Measurements from ENCODE around the gene YPEL5.
"Not testable (repeated sequence)": the region's sequence is repeated elsewhere in the genome, so short reads cannot be mapped to it uniquely, and the experiment has no call there.

The YPEL5 gene

GRCh38 chr2:30146337-30147195 lies at the start of gene YPEL5:
Gene YPEL5, plus strand, starts transcription at chr2:30147007. Its CDS starts 9,645 bp downstream, at chr2:30156652.
- peak within 1 kb of the TSS; percentile 77 for H3K4me3 ChIP-seq (ENCODE audit: low read length)
- TF ChIP-seq CTCF (conservative IDR thresholded peaks at IDR 0.05; ENCODE audit: low read length) = no peak
- DNase-seq (ENCODE audit: low read depth) = peak; percentile 99

- no peak for DNase-seq (ENCODE audit: low read depth)
- TF ChIP-seq CTCF (conservative IDR thresholded peaks at IDR 0.05; ENCODE audit: low read length) = no peak
- no peak overlapping the region for H3K4me3 ChIP-seq (ENCODE audit: low read length)
These were observed 48.4 kb upstream of the YPEL5 start for GRCh38 chr2:30098266-30099005.

- peak; percentile 32 for DNase-seq (ENCODE audit: low read depth)
- not testable (repeated sequence) for H3K4me3 ChIP-seq (ENCODE audit: low read length)
These were observed 47.4 kb upstream of the YPEL5 start for GRCh38 chr2:30099366-30099765.

- not testable (repeated sequence) for H3K4me3 ChIP-seq (ENCODE audit: low read length); DNase-seq (ENCODE audit: low read depth)
These were observed 46.1 kb upstream of the YPEL5 start for GRCh38 chr2:30100691-30101090.

GRCh38 chr2:30104307-30104706 lies 42.5 kb upstream of the YPEL5 start:
- no peak overlapping the region for H3K4me3 ChIP-seq (ENCODE audit: low read length)
- no peak for DNase-seq (ENCODE audit: low read depth)
- no peak for TF ChIP-seq CTCF (conservative IDR thresholded peaks at IDR 0.05; ENCODE audit: low read length)

- peak; percentile 16 for DNase-seq (ENCODE audit: low read depth)
- no peak overlapping the region for H3K4me3 ChIP-seq (ENCODE audit: low read length)
These were observed 41.3 kb upstream of the YPEL5 start for GRCh38 chr2:30105556-30105955.

GRCh38 chr2:30106543-30106942 lies 40.3 kb upstream of the YPEL5 start:
- no peak overlapping the region for H3K4me3 ChIP-seq (ENCODE audit: low read length)
- DNase-seq (ENCODE audit: low read depth) = peak; percentile 68
- TF ChIP-seq CTCF (conservative IDR thresholded peaks at IDR 0.05; ENCODE audit: low read length) = no peak

More at GRCh38 chr2:30105556-30105955, 41.3 kb upstream of the YPEL5 start:
- TF ChIP-seq CTCF (conservative IDR thresholded peaks at IDR 0.05; ENCODE audit: low read length) = no peak

- TF ChIP-seq CTCF (conservative IDR thresholded peaks at IDR 0.05; ENCODE audit: low read length) = no peak
- no peak overlapping the region for H3K4me3 ChIP-seq (ENCODE audit: low read length)
- no peak for DNase-seq (ENCODE audit: low read depth)
These were observed 38.6 kb upstream of the YPEL5 start for GRCh38 chr2:30108192-30108591.
